Measurements from ENCODE around the gene OR2T8.

The OR2T8 gene, protein sequence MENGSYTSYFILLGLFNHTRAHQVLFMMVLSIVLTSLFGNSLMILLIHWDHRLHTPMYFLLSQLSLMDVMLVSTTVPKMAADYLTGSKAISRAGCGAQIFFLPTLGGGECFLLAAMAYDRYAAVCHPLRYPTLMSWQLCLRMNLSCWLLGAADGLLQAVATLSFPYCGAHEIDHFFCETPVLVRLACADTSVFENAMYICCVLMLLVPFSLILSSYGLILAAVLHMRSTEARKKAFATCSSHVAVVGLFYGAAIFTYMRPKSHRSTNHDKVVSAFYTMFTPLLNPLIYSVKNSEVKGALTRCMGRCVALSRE

DNA sequence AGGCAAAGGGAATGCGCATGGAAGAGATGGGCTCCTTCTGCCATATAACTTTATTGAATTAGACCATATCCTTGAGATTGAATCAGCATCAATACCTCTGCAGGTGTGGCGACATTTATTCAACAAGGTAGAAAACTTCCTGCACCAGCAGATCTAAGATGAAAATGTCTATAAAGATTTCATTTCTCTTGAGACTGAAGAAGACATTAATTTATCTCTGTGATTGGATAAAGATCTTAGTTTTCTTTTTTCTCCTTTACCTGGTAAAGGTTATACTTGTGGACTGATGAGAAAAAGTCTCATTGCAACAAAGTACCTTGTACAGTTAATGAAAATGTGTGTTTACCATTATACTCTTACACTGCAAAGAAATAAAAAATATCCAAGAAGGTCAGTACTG lies at the start of gene OR2T8:
Gene OR2T8, plus strand, starts transcription at position 301 of the 400 bp plus-strand sequence. CDS start 766 bp downstream, outside the sequence.
- Histone ChIP-seq H3K4me3 (no peak within 1 kb of the TSS), H3K27ac (no peak within 1 kb of the TSS), H3K27me3 (no peaks in the 10 kb centered on the region), H3K9me3 (no peaks in the 10 kb centered on the region), H3K4me1 (no peaks in the 10 kb centered on the region), H3K36me3 (no peaks in the 10 kb centered on the region)
- DNase-seq, result no peak
- intact Hi-C loops (cut with DNase I; ENCODE audit: low total_unique reads), result no loop called here
- TF ChIP-seq, protein P1, sequence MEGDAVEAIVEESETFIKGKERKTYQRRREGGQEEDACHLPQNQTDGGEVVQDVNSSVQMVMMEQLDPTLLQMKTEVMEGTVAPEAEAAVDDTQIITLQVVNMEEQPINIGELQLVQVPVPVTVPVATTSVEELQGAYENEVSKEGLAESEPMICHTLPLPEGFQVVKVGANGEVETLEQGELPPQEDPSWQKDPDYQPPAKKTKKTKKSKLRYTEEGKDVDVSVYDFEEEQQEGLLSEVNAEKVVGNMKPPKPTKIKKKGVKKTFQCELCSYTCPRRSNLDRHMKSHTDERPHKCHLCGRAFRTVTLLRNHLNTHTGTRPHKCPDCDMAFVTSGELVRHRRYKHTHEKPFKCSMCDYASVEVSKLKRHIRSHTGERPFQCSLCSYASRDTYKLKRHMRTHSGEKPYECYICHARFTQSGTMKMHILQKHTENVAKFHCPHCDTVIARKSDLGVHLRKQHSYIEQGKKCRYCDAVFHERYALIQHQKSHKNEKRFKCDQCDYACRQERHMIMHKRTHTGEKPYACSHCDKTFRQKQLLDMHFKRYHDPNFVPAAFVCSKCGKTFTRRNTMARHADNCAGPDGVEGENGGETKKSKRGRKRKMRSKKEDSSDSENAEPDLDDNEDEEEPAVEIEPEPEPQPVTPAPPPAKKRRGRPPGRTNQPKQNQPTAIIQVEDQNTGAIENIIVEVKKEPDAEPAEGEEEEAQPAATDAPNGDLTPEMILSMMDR (IDR thresholded peaks at IDR 0.05), result no peak

DNA sequence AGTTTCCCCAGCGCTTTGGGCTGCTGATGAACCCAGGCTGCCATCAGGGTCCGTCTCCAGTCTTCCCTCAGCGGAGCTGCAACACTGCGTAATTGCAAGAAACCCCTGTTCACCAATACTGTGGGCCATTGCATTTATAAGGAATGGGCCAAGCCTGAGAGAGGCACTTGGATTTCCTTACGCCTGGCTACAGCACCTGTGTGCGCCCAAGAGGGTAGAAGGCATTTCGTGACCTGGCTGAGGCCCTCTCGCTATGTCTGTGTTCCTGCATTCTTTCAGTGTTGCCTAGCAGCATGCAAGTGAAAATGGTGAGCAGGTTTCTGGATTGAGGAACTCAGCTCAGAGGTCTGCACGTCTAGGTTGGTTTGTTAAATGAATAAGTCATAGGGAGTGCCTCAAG lies 36.7 kb upstream of the OR2T8 start:
- Histone ChIP-seq H3K36me3 (no peaks in the 10 kb centered on the region), H3K27ac (no peak overlapping the region), H3K27me3 (no peaks in the 10 kb centered on the region), H3K4me3 (no peak overlapping the region), H3K9me3 (no peaks in the 10 kb centered on the region), H3K4me1 (no peaks in the 10 kb centered on the region)
- TF ChIP-seq, protein P1 (IDR thresholded peaks at IDR 0.05), result no peak
- intact Hi-C loops (cut with DNase I; ENCODE audit: low total_unique reads), result no loop called here
- no peak for DNase-seq

DNA sequence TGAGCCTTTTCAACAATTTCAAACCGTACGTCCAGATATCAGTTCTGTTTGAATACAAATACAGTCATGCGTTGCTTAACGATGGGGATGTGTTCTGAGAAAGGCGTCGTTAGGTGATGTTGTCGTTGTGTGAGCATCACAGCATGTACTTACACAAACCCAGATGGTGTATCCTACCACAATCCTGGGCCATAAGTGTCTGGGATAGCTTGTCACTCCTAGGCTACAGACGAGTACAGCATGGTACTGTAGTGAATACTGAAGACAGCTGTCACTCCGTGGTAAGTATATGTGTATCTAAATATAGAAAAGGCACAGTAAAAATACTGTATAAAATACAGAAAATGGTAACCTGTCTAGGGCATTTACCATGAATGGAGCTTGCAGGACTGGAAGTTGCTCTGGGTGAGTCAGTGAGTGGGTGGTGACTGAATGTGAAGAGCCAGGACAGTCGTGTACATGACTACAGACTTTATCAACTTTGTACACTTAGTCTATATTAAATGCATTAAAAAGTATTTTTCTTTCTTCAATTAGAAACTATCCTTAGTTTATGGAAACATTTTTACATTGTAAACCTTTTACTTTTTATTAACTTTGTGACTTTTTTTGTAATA lies 35.1 kb upstream of the OR2T8 start:
- Histone ChIP-seq H3K4me1 (no peaks in the 10 kb centered on the region), H3K27me3 (no peaks in the 10 kb centered on the region), H3K9me3 (no peaks in the 10 kb centered on the region), H3K4me3 (no peak overlapping the region), H3K36me3 (no peaks in the 10 kb centered on the region), H3K27ac (no peak overlapping the region)
- TF ChIP-seq, protein P1 (IDR thresholded peaks at IDR 0.05), result no peak
- no peak for DNase-seq
- intact Hi-C loops (cut with DNase I; ENCODE audit: low total_unique reads), result no loop called here

DNA sequence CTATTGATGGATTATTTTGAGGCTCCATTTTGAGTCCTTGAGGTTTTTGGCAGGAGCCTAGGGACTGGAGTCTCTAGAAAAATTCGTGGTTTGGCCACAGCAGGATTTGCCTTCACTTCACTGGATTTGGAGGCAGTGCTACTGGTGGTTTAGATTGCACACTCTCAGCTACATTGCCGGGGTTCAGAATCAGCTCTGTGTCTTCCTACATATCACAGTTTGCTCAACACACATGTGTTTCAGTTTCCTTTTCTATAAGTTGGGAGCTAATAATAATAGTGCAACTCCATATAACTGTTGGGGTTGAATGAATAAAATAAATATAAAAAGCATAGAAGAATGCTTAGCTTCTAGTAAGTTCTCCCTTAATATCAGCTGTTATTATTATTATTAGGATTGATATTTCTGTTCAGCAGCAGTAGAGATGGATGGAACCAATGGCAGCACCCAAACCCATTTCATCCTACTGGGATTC lies 24.9 kb upstream of the OR2T8 start, which contains the start of gene OR2W3:
Gene OR2W3, plus strand, starts transcription at position 425 of the 475 bp plus-strand sequence. Its CDS starts 0 bp downstream, at position 425.
- TF ChIP-seq, protein P1 (IDR thresholded peaks at IDR 0.05), result no peak
- no peak for DNase-seq
- Histone ChIP-seq H3K4me1 (no peaks in the 10 kb centered on the region), H3K9me3 (peaks cover 0 to 2% (median 0%) of the 10 kb centered on the region in 3 donors), H3K27ac (no peak within 1 kb of the TSS), H3K4me3 (no peak within 1 kb of the TSS), H3K27me3 (no peaks in the 10 kb centered on the region), H3K36me3 (no peaks in the 10 kb centered on the region)
- intact Hi-C loops (cut with DNase I; ENCODE audit: low total_unique reads), result no loop called here

DNA sequence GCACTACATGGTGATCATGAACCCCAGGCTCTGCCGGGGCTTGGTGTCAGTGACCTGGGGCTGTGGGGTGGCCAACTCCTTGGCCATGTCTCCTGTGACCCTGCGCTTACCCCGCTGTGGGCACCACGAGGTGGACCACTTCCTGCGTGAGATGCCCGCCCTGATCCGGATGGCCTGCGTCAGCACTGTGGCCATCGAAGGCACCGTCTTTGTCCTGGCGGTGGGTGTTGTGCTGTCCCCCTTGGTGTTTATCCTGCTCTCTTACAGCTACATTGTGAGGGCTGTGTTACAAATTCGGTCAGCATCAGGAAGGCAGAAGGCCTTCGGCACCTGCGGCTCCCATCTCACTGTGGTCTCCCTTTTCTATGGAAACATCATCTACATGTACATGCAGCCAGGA lies 24.1 kb upstream of the OR2T8 start:
- H3K36me3 ChIP-seq, result no peaks in the 10 kb centered on the region
- H3K27ac ChIP-seq, result no peak overlapping the region
- TF ChIP-seq, protein P1 (IDR thresholded peaks at IDR 0.05), result no peak
- no peak overlapping the region for H3K4me3 ChIP-seq
- H3K27me3 ChIP-seq, result no peaks in the 10 kb centered on the region
- H3K4me1 ChIP-seq, result no peaks in the 10 kb centered on the region
- peaks cover 0 to 2% (median 0%) of the 10 kb centered on the region in 3 donors for H3K9me3 ChIP-seq
- intact Hi-C loops (cut with DNase I; ENCODE audit: low total_unique reads), result no loop called here
- DNase-seq, result no peak

Measured in tibial artery (tissue), 4 donors.